Esophagus (tissue), 2 donors: ENCODE results near the gene RASGRP4. TPM values are rescaled to one million over a fixed set of nuclear protein-coding genes. Genes with fewer than 3 reads are reported as not detected.

Experiments
- H3K27ac ChIP-seq, 2 donors: one replicate each; pipeline ENCODE4 v1.5.1; 2013; ENCODE audit warnings: low read depth in 2 of 2, mild to moderate bottlenecking in 2 of 2, inconsistent platforms in 1 of 2, low read length in 1 of 2, moderate library complexity in 1 of 2
- H3K27me3 ChIP-seq, 2 donors: one replicate each; pipeline ENCODE4 v1.6.1; 2013; ENCODE audit warnings: low read length in 2 of 2, control low read depth in 1 of 2, mild to moderate bottlenecking in 1 of 2; ENCODE audit not compliant: insufficient read depth in 2 of 2, control insufficient read depth in 1 of 2
- H3K36me3 ChIP-seq, 2 donors: one replicate each; pipeline ENCODE4 v1.6.1; 2013; ENCODE audit warnings: low read length in 1 of 2; ENCODE audit not compliant: control insufficient read depth in 2 of 2, insufficient read depth in 2 of 2
- H3K4me1 ChIP-seq, 2 donors: one replicate each; pipeline ENCODE4 v1.6.1; 2013; ENCODE audit warnings: low read length in 1 of 2; ENCODE audit not compliant: control insufficient read depth in 2 of 2, insufficient read depth in 2 of 2
- H3K4me3 ChIP-seq, 2 donors: one replicate each; pipeline ENCODE4 v1.5.1; 2013; ENCODE audit warnings: low read length in 2 of 2, mild to moderate bottlenecking in 2 of 2, low read depth in 1 of 2, moderate library complexity in 1 of 2
- H3K9me3 ChIP-seq, 2 donors: one replicate each; pipeline ENCODE4 v1.6.1; 2013; ENCODE audit warnings: mild to moderate bottlenecking in 2 of 2, low read depth in 1 of 2, low read length in 1 of 2, moderate library complexity in 1 of 2; ENCODE audit not compliant: control insufficient read depth in 2 of 2, insufficient read depth in 1 of 2
- WGBS, 2 donors: extraction: QIAGEN DNeasy Blood & Tissue Kit; methylation state at CpG; one replicate each; pipeline ENCODE4 v1.1.7; 2013; 5-methylcytosine and 5-hydroxymethylcytosine counted together
- polyA plus RNA-seq, 2 donors: library from polyadenylated mRNA; stranded (reverse); fragments of 200-250 nt; gene quantifications; one replicate each; pipeline ENCODE4 v1.2.3, GENCODE V29; 2013
- donor health status: healthy with polysubstance abuse.
- donor health status: Bipolar disorder and iron deficiency.

The RASGRP4 gene
- polyA plus RNA-seq, 2 donors = 0.24 to 0.35 TPM

DNA sequence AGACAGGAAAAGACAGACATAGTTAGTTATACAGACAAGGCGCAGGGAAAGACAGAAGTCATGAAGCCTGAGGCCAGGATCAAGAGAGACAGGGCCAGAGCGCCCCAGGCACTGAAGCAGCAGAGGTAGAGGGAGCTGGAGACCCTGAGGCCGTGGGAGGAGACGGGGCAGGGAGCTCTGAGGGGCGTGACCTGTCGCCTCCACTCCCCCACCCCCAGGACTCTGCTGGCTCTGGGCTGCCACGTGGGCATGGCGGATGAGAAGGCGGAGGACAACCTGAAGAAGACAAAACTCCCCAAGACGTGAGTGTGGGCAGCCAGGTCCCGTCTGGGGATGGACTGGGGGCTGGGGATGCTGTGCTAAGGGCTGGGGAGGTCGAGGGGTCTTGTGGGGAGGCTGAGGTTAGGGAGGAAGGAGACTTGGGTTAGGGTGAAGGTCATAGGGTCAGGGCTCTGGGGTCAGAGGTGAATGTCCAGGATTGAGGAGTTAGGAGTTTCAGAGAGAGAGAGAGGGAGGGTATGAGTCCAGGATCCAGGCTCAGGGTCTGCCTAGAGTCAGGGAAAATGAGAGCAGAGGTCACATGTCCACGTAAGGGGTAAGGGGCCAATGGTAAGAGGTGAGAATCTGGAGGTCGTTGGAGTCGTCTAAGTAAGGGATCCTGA, 38.5 kb upstream of the RASGRP4 start:
- H3K36me3 ChIP-seq = no peaks in the 10 kb centered on the region
- no peaks in the 10 kb centered on the region for H3K4me1 ChIP-seq
- H3K9me3 ChIP-seq = peaks cover 0 to 6% of the 10 kb centered on the region in 2 donors
- 56 to 60% methylated on average over 15 of the region's 15 CpGs for WGBS, 2 donors
- H3K27me3 ChIP-seq = peaks cover 0 to 2% of the 10 kb centered on the region in 2 donors
- H3K27ac ChIP-seq = no peak overlapping the region
- H3K4me3 ChIP-seq = no peak overlapping the region

DNA sequence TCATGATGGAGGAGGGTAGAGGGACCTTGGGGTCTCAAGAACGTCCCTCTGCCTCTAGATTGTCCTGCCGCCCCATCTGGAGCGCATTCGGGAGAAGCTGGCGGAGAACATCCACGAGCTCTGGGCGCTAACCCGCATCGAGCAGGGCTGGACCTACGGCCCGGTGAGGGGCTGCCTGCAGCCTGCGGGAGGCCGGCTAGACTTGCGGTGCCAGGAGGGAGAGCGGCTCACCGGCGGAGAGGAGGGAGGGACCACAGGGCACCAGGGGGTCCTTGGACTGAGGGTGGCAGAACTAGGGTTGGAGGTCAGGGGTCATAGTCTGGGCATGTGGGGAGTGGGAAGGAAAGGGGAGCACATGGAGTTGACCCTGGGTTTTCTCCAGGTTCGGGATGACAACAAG, 37.3 kb upstream of the RASGRP4 start:
- WGBS, 2 donors = 84 to 90% methylated on average over 17 to 18 of the region's 18 CpGs
- Histone ChIP-seq H3K27ac (no peak overlapping the region), H3K4me1 (no peaks in the 10 kb centered on the region), H3K36me3 (no peaks in the 10 kb centered on the region), H3K9me3 (peaks cover 0 to 4% of the 10 kb centered on the region in 2 donors), H3K27me3 (no peaks in the 10 kb centered on the region), H3K4me3 (no peak overlapping the region)

DNA sequence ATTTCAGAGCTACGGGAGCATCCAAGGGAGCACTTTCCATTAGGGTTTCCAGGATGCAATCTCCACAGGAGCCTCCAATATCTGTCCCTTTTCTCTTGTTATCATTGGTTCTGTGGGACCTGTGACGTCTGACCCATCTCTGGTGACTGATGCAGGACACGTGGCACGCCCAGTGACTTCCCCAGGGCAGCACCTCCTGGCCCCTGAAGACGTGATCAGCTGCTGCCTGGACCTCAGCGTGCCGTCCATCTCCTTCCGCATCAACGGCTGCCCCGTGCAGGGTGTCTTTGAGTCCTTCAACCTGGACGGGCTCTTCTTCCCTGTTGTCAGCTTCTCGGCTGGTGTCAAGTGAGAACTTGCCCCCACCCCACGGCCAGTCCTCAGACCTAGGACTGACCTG, 33.0 kb upstream of the RASGRP4 start:
- H3K4me1 ChIP-seq = no peaks in the 10 kb centered on the region
- no peak overlapping the region for H3K4me3 ChIP-seq
- H3K9me3 ChIP-seq = no peaks in the 10 kb centered on the region
- no peaks in the 10 kb centered on the region for H3K27me3 ChIP-seq
- no peak overlapping the region for H3K27ac ChIP-seq
- H3K36me3 ChIP-seq = no peaks in the 10 kb centered on the region
- WGBS, 2 donors = 84% methylated on average over 13 of the region's 13 CpGs

DNA sequence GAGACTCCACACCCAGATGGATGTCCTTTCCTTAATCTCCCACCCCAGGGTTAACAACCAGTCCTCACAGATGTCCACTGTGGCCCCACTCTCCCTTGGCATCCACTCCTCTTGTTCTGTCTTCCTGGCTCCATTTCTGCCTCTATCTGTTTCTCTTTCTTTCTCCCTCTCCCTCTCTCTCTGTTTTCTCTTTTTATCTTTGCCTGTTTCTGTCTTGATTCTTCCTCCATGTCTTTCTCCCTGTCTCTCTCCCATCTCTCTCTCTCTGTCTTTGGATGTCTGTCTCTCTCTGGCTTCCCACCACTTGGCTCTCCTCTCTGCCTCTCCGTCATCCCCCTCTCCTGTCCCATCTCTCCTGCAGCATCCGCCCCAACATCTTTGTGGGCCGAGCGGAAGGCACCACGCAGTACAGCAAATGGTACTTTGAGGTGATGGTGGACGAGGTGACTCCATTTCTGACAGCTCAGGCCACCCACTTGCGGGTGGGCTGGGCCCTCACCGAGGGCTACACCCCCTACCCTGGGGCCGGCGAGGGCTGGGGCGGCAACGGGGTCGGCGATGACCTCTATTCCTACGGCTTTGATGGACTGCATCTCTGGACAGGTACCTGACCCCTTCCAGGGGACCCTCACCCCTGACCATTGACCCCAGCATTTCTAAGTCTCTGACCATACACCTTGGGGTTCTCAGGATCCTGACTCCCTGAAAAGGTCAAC, 31.8 kb upstream of the RASGRP4 start:
- Histone ChIP-seq H3K4me1 (peaks cover 0 to 2% of the 10 kb centered on the region in 2 donors), H3K27me3 (no peaks in the 10 kb centered on the region), H3K4me3 (no peak overlapping the region), H3K9me3 (no peaks in the 10 kb centered on the region), H3K27ac (no peak overlapping the region), H3K36me3 (no peaks in the 10 kb centered on the region)
- WGBS, 2 donors = 86 to 88% methylated on average over 15 of the region's 15 CpGs

DNA sequence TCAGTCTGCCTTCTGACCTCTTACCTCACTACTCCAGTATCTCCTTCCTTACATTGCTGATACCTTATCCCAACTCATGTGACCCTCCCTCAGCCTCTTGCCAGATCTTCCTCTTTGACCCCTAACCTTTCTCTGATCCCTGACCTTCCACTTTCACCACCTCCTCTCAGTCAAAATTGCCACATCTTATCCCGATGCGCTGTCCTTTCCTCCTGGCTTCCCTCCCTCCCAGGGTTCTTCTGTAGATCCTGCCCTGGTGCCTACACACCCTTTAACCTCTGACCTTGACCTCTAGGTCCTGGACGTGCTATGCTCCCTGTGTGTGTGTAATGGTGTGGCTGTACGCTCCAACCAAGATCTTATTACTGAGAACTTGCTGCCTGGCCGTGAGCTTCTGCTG, 31.2 kb upstream of the RASGRP4 start:
- no peak overlapping the region for H3K27ac ChIP-seq
- WGBS, 2 donors = 60 to 68% methylated on average over 5 of the region's 5 CpGs
- H3K27me3 ChIP-seq = no peaks in the 10 kb centered on the region
- no peaks in the 10 kb centered on the region for H3K9me3 ChIP-seq
- H3K36me3 ChIP-seq = no peaks in the 10 kb centered on the region
- H3K4me3 ChIP-seq = no peak overlapping the region
- H3K4me1 ChIP-seq = peaks cover 0 to 2% of the 10 kb centered on the region in 2 donors

DNA sequence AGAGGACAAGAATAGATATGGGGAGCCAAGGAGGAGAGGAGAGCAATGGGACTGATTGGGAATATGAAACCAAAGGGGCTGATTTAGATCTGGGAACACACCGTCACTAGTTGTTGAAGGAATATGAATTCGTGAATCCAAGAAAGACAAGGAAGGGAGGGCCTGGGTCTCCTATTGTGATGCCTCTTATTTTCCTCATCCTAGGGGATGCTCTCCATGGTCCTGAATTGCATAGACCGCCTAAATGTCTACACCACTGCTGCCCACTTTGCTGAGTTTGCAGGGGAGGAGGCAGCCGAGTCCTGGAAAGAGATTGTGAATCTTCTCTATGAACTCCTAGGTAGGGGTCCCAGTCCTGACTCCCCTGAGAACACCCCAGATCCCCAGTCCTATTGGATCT, 29.0 kb upstream of the RASGRP4 start:
- 50 to 53% methylated on average over 4 of the region's 4 CpGs for WGBS, 2 donors
- Histone ChIP-seq H3K9me3 (no peaks in the 10 kb centered on the region), H3K4me1 (peaks cover 0 to 2% of the 10 kb centered on the region in 2 donors), H3K4me3 (no peak overlapping the region), H3K27ac (no peak overlapping the region), H3K36me3 (no peaks in the 10 kb centered on the region), H3K27me3 (no peaks in the 10 kb centered on the region)

DNA sequence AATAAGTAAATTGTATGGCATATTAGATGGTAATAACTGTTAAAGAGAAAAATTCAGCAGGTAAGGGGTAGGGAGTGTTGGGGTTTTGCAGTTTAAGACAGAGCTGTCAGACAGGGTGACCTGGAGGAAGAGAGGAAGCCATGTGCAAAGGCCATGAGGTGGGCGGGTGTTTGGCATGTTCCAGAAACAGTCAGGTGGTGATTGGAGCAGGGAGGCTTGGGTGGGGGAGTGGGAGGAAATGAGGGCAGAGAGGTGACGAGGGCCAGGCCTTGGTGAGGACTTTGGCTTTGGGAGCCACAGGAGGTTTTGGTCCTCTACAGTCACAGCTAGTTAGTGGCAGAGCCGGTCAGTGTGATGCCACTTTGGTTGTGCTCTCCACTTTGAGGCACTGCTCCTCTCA, 27.6 kb upstream of the RASGRP4 start:
- H3K27me3 ChIP-seq = no peaks in the 10 kb centered on the region
- H3K36me3 ChIP-seq = no peaks in the 10 kb centered on the region
- H3K4me1 ChIP-seq = peaks cover 0 to 2% of the 10 kb centered on the region in 2 donors
- no peak overlapping the region for H3K27ac ChIP-seq
- 81 to 84% methylated on average over 3 of the region's 3 CpGs for WGBS, 2 donors
- H3K9me3 ChIP-seq = no peaks in the 10 kb centered on the region
- no peak overlapping the region for H3K4me3 ChIP-seq

DNA sequence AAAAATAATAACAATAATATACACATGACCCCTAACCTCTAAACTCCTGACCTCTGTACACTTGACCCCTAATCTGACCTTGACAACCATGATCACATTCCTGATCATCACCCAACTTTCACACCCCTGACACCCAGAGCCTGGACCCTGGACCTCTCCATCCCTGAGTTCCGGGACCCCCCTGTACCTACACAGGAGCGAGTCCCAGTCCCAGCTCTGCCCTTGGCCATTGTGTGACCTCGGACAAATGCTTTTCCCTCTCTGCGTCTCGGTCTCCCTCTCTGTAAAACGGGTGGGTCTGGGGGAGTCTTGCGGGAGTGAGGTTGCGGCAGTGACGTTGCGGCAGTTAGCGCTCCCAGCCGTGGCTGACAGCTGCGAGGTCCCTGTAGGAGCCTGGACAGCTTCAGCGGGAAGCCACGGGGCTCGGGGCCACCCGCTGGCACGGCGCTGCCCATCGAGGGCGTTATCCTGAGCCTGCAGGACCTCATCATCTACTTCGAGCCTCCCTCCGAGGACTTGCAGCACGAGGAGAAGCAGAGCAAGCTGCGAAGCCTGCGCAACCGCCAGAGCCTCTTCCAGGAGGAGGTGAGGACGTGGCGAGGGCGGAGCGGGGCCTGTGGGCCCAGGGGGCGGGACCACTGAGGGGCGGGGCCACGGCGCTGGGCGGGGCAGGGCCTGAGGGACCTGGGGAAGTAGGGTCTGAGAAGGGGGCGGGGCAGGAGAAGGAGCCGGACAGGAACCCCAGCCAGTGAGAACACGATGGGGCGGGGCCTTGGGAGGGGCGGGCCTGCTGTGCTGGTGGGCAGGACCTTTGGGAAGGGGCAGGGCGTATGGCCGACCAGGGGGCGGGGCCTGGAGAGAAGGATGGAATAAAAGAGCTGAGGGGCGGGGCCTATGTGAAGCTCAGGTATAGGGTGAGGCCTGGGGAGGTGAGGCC, 26.7 kb upstream of the RASGRP4 start:
- Histone ChIP-seq H3K4me1 (peaks cover 0 to 2% of the 10 kb centered on the region in 2 donors), H3K9me3 (no peaks in the 10 kb centered on the region), H3K4me3 (no peak overlapping the region), H3K36me3 (no peaks in the 10 kb centered on the region), H3K27ac (no peak overlapping the region), H3K27me3 (no peaks in the 10 kb centered on the region)
- 67 to 72% methylated on average over 44 to 45 of the region's 45 CpGs for WGBS, 2 donors

DNA sequence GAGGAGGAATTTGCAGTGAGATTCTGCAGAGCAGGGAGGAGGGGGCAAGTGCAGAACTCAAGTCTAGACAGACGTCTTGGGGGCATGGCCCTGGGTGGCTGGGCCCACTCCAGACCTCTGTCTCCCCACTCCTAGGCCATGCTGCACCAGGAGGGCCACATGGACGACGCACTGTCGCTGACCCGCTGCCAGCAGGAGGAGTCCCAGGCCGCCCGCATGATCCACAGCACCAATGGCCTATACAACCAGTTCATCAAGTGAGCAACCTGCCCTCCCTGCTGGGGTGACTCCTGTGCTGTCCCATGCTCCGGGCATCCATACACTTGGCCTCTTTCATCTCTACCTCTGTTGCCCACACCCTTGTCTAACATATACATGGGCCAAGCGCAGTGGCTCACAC, 25.6 kb upstream of the RASGRP4 start:
- no peaks in the 10 kb centered on the region for H3K36me3 ChIP-seq
- 87 to 90% methylated on average over 9 of the region's 9 CpGs for WGBS, 2 donors
- H3K27me3 ChIP-seq = no peaks in the 10 kb centered on the region
- no peak overlapping the region for H3K4me3 ChIP-seq
- H3K27ac ChIP-seq = no peak overlapping the region
- H3K9me3 ChIP-seq = no peaks in the 10 kb centered on the region
- H3K4me1 ChIP-seq = peaks cover 0 to 2% of the 10 kb centered on the region in 2 donors
